Measurements from ENCODE around the gene NF2.
A peak's percentile ranks its signal among the peaks of the same experiment; 100 is the strongest.

DNA sequence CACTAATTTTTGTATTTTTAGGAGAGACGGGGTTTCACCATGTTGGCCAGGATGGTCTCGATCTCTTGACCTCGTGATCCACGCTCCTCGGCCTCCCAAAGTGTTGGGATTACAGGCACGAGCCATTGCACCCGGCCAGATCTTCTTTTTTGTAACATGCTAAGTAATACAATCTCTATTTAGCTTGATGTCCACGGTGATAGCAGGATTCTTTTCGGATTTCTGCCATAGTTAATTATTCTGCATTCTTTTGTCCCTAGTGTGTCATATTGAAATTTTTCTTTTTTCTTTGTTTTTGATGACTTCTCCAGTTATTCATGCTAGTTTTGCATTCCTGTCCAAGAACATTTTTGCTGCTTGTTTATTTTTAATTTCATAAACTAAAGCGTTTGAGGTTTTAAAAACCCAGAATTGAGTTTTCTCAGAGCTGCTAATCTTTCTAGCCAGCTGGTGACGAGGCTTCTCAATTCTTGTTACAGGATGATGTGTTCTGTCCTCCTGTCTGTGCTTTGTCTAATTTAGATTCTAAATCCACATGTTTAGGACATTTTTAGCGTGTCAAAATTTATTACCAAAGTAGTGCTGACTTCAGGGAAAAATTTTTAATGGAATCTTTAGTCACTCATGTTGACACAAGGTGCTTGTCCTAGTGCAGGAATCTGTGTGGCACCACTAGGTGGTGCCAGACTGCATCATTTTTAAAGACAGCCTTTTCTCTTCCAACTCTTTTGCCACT, 21.8 kb downstream of the NF2 start:
- TF ChIP-seq POLR2A (IDR thresholded peaks at IDR 0.05) = no peak
- TF ChIP-seq, protein P1, sequence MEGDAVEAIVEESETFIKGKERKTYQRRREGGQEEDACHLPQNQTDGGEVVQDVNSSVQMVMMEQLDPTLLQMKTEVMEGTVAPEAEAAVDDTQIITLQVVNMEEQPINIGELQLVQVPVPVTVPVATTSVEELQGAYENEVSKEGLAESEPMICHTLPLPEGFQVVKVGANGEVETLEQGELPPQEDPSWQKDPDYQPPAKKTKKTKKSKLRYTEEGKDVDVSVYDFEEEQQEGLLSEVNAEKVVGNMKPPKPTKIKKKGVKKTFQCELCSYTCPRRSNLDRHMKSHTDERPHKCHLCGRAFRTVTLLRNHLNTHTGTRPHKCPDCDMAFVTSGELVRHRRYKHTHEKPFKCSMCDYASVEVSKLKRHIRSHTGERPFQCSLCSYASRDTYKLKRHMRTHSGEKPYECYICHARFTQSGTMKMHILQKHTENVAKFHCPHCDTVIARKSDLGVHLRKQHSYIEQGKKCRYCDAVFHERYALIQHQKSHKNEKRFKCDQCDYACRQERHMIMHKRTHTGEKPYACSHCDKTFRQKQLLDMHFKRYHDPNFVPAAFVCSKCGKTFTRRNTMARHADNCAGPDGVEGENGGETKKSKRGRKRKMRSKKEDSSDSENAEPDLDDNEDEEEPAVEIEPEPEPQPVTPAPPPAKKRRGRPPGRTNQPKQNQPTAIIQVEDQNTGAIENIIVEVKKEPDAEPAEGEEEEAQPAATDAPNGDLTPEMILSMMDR (IDR thresholded peaks at IDR 0.05) = peak; percentile 56 to 80 (median 72)
